Measurements from ENCODE around the gene EPHA8. TPM values are rescaled to one million over a fixed set of nuclear protein-coding genes. Genes with fewer than 3 reads are reported as not detected.

EPHA8 gene
- total RNA-seq, 1 donor from 2014 or later, result not detected

DNA sequence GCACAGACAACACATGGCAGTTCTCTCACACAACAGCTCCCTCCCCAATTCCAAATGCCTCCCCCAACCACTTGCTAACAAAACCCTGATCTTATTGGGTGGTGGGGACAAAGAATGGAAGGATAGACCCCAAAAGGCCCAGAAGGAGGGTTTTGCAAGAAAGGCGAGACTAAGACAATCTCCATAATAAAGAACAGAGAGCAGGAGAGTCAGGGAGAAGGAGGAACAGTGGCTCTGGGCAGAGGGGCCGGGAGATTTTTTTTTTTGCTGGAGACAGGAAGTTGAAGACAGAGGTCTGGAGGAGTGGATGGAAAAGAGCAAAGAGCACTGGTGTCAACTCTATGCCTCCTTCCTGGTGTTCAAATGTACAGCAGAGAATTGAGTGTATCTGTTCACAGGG is 66.6 kb downstream of the EPHA8 start:
- Histone ChIP-seq H3F3A (ENCODE audit: low read depth) (peaks cover 13% of the 10 kb centered on the region), H3K36me3 (no peaks in the 10 kb centered on the region), H3K4me3 (no peak overlapping the region), H3K79me2 (ENCODE audit: low read depth) (no peaks in the 10 kb centered on the region), H3K9me3 (ENCODE audit: low read depth) (no peaks in the 10 kb centered on the region), H3K4me2 (peak overlapping the region; percentile 16), H4K20me1 (ENCODE audit: low read depth) (peaks cover 20% of the 10 kb centered on the region), H3K27ac (no peak overlapping the region), H3K27me3 (peaks cover 4% of the 10 kb centered on the region), H3K9ac (no peak overlapping the region), H3K4me1 (peaks cover 17% of the 10 kb centered on the region), H2AFZ (replicated peaks) (peak overlapping the region; percentile 85)
- Mint-ChIP-seq H3K27ac (no peak overlapping the region), H3K4me3 (no peak overlapping the region), H3K27me3 (ENCODE audit: insufficient read depth, low read depth) (peaks cover 45% of the 10 kb centered on the region), H3K36me3 (no peaks in the 10 kb centered on the region), H3K9me3 (peaks cover 3% of the 10 kb centered on the region), H3K4me1 (peaks cover 16% of the 10 kb centered on the region)
- no peak for DNase-seq (ENCODE audit: low spot score)
- TF ChIP-seq EZH2 (IDR thresholded peaks at IDR 0.05) (no peak), EZH2phosphoT487 (IDR thresholded peaks at IDR 0.05) (no peak)
- TF ChIP-seq, protein P1, sequence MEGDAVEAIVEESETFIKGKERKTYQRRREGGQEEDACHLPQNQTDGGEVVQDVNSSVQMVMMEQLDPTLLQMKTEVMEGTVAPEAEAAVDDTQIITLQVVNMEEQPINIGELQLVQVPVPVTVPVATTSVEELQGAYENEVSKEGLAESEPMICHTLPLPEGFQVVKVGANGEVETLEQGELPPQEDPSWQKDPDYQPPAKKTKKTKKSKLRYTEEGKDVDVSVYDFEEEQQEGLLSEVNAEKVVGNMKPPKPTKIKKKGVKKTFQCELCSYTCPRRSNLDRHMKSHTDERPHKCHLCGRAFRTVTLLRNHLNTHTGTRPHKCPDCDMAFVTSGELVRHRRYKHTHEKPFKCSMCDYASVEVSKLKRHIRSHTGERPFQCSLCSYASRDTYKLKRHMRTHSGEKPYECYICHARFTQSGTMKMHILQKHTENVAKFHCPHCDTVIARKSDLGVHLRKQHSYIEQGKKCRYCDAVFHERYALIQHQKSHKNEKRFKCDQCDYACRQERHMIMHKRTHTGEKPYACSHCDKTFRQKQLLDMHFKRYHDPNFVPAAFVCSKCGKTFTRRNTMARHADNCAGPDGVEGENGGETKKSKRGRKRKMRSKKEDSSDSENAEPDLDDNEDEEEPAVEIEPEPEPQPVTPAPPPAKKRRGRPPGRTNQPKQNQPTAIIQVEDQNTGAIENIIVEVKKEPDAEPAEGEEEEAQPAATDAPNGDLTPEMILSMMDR (IDR thresholded peaks at IDR 0.05), result no peak

- no peaks in the 10 kb centered on the region for H3K9me3 Mint-ChIP-seq
- no peaks in the 10 kb centered on the region for H3K79me2 ChIP-seq (ENCODE audit: low read depth)
These were observed 70.6 kb downstream of the EPHA8 start for GRCh38 chr1:22633697-22634463.

GRCh38 chr1:22635436-22635835 is 72.1 kb downstream of the EPHA8 start:
- Histone ChIP-seq H2AFZ (replicated peaks) (no peak overlapping the region), H3K4me1 (no peaks in the 10 kb centered on the region), H4K20me1 (ENCODE audit: low read depth) (no peaks in the 10 kb centered on the region), H3K4me3 (no peak overlapping the region), H3K79me2 (ENCODE audit: low read depth) (no peaks in the 10 kb centered on the region), H3K4me2 (no peak overlapping the region), H3K9me3 (ENCODE audit: low read depth) (no peaks in the 10 kb centered on the region), H3K27ac (no peak overlapping the region), H3K27me3 (no peaks in the 10 kb centered on the region), H3K9ac (no peak overlapping the region), H3K36me3 (no peaks in the 10 kb centered on the region), H3F3A (ENCODE audit: low read depth) (no peaks in the 10 kb centered on the region)
- Mint-ChIP-seq H3K27me3 (ENCODE audit: insufficient read depth, low read depth) (peaks cover 23% of the 10 kb centered on the region), H3K4me1 (peaks cover 5% of the 10 kb centered on the region), H3K9me3 (no peaks in the 10 kb centered on the region), H3K4me3 (no peak overlapping the region), H3K36me3 (no peaks in the 10 kb centered on the region), H3K27ac (no peak overlapping the region)
- no peak for DNase-seq (ENCODE audit: low spot score)
- TF ChIP-seq EZH2phosphoT487 (IDR thresholded peaks at IDR 0.05) (no peak), EZH2 (IDR thresholded peaks at IDR 0.05) (no peak)
- TF ChIP-seq, protein P1 (IDR thresholded peaks at IDR 0.05), result no peak

More at GRCh38 chr1:22633697-22634463, 70.6 kb downstream of the EPHA8 start:
- no peak for DNase-seq (ENCODE audit: low spot score)
- H3K27ac ChIP-seq, result no peak overlapping the region
- Mint-ChIP-seq H3K36me3 (no peaks in the 10 kb centered on the region), H3K4me1 (peaks cover 14% of the 10 kb centered on the region), H3K4me3 (no peak overlapping the region), H3K27ac (no peak overlapping the region), H3K27me3 (ENCODE audit: insufficient read depth, low read depth) (peaks cover 30% of the 10 kb centered on the region)
- no peak overlapping the region for H3K4me3 ChIP-seq
- H3K36me3 ChIP-seq, result no peaks in the 10 kb centered on the region
- no peaks in the 10 kb centered on the region for H3K27me3 ChIP-seq
- peaks cover 6% of the 10 kb centered on the region for H3F3A ChIP-seq (ENCODE audit: low read depth)
- H4K20me1 ChIP-seq (ENCODE audit: low read depth), result no peaks in the 10 kb centered on the region
- H3K4me2 ChIP-seq, result no peak overlapping the region
- TF ChIP-seq EZH2 (IDR thresholded peaks at IDR 0.05) (no peak), EZH2phosphoT487 (IDR thresholded peaks at IDR 0.05) (no peak)
- TF ChIP-seq, protein P1 (IDR thresholded peaks at IDR 0.05), result no peak
- peaks cover 13% of the 10 kb centered on the region for H3K4me1 ChIP-seq
- no peak overlapping the region for H2AFZ ChIP-seq (replicated peaks)
- H3K9me3 ChIP-seq (ENCODE audit: low read depth), result no peaks in the 10 kb centered on the region
- H3K9ac ChIP-seq, result no peak overlapping the region
